DND-41 (cell line): Measurements from ENCODE around the gene RDH8.

ENCODE experiments used
- ATAC-seq: fragments of 200-7000 bp; cut with Tn5 transposase; 3 replicates; pipeline ENCODE4 v1.9.1; 2021; ENCODE audit warnings: low read depth; ENCODE audit not compliant: insufficient read depth
- DNase-seq: peaks from one replicate; pipeline ENCODE4 v3.0.0-alpha.2; 2020
- H2AFZ ChIP-seq: 2 replicates; pipeline ENCODE4 v1.6.0; 2012; ENCODE audit warnings: low read depth, low read length
- H3K27ac ChIP-seq: 2 replicates; pipeline ENCODE4 v1.5.1; 2012; ENCODE audit warnings: low read length, inconsistent platforms
- H3K27me3 ChIP-seq: fragments of 200-600 bp; sonication (generic); 2 replicates; pipeline ENCODE4 v1.6.0; 2012; ENCODE audit warnings: low read length, mild to moderate bottlenecking, inconsistent platforms; ENCODE audit not compliant: insufficient read depth, poor library complexity
- H3K36me3 ChIP-seq: 2 replicates; pipeline ENCODE4 v1.5.1; 2012; ENCODE audit warnings: low read length, inconsistent platforms; ENCODE audit not compliant: insufficient read depth
- H3K4me1 ChIP-seq: 2 replicates; pipeline ENCODE4 v1.5.1; 2012; ENCODE audit warnings: mild to moderate bottlenecking, low read length; ENCODE audit not compliant: insufficient read depth
- H3K4me2 ChIP-seq: 2 replicates; pipeline ENCODE4 v1.6.0; 2012; ENCODE audit warnings: mild to moderate bottlenecking, moderate library complexity, low read length, inconsistent platforms; ENCODE audit not compliant: insufficient read depth
- H3K4me3 ChIP-seq, 2 experiments: fragments of 200-600 bp in 1 of 2; shearing (Covaris generic) in 1 of 2; 2 replicates each; pipeline ENCODE4 v1.5.1; 2012 to 2016; ENCODE audit warnings: inconsistent platforms in 2 of 2, low read length in 2 of 2, mild to moderate bottlenecking in 2 of 2, low read depth in 1 of 2, moderate library complexity in 1 of 2
- H3K79me2 ChIP-seq: 2 replicates; pipeline ENCODE4 v1.6.0; 2012; ENCODE audit warnings: low read length, inconsistent platforms; ENCODE audit not compliant: insufficient read depth
- H3K9ac ChIP-seq: 2 replicates; pipeline ENCODE4 v1.6.0; 2012; ENCODE audit warnings: low read depth, mild to moderate bottlenecking, inconsistent platforms, low read length, moderate library complexity
- H3K9me3 ChIP-seq: 2 replicates; pipeline ENCODE4 v1.5.1; 2012; ENCODE audit warnings: low read length, moderate library complexity, mild to moderate bottlenecking, inconsistent platforms; ENCODE audit not compliant: insufficient read depth, severe bottlenecking
- H4K20me1 ChIP-seq: 2 replicates; pipeline ENCODE4 v1.6.0; 2012; ENCODE audit warnings: low read length; ENCODE audit not compliant: insufficient read depth
- CTCF ChIP-seq: IDR thresholded peaks from 2 replicates; pipeline ENCODE4 v1.5.1; 2012; ENCODE audit warnings: borderline replicate concordance, low read length, moderate library complexity, mild to moderate bottlenecking; ENCODE audit not compliant: poor library complexity, severe bottlenecking; ENCODE audit errors: extremely low read depth
- EZH2 ChIP-seq: IDR thresholded peaks from 3 replicates; pipeline ENCODE4 v1.6.1; 2012; ENCODE audit warnings: borderline replicate concordance, low read depth, mild to moderate bottlenecking, moderate library complexity, low read length, inconsistent platforms; ENCODE audit not compliant: severe bottlenecking

Gene RDH8

GRCh38 chr19:10026744-10027143 is 13.5 kb downstream of the RDH8 start:
- no peak overlapping the region for H2AFZ ChIP-seq
- no peak overlapping the region for H3K9ac ChIP-seq
- H3K27me3 ChIP-seq, result peaks cover 27% of the 10 kb centered on the region
- no peak for TF ChIP-seq EZH2
- TF ChIP-seq CTCF, result no peak
- peaks cover 8% of the 10 kb centered on the region for H3K4me1 ChIP-seq
- H3K27ac ChIP-seq, result no peak overlapping the region
- no peaks in the 10 kb centered on the region for H3K36me3 ChIP-seq
- ATAC-seq, result no peak
- H3K4me2 ChIP-seq, result no peak overlapping the region
- H3K9me3 ChIP-seq, result no peaks in the 10 kb centered on the region
- H3K79me2 ChIP-seq, result no peaks in the 10 kb centered on the region
- H3K4me3 ChIP-seq, result no peak overlapping the region
- no peaks in the 10 kb centered on the region for H4K20me1 ChIP-seq
- no peak for DNase-seq

DNA sequence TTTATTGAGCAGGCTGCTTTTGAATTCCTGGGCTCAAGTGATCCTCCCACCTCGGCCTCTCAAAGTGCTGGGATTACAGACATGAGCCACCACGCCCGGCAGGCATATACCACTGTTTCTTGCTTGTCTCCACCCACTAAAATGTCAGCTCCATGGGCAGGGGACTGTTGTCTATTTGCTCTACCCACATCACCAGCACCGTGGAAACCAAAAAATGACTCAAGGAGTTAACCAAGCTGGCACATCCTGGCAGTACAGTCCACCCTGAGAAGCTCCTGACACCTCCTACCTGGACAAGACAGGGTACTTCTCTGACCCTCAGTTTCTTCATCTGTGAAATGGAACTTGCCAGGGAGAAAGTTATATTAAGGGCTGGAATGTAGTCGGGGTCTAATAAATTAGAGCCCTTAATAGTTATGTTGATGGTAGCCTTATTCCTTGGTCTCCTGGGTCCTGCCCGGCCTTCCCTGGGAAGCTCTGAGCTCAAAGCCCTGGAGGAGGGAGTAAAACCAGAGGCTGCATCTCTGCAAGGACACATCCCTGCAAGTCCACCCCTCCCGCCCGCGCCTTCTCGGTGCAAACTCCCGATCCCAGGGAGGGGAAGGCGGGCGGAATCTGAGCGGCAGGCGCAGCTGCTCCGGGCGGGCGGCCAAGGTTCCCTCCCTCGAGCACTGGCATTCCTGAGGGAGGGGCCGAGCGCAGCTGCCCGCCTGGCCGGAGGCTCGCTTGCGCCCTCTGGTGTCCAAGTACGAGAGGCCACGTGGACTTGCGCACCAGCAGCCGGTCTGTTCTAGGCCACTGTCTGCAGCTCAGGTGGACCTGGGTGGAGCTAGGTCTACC is 14.1 kb downstream of the RDH8 start:
- Histone ChIP-seq H3K27me3 (peaks cover 27% of the 10 kb centered on the region), H2AFZ (no peak overlapping the region; the same call in 1 of the 2 replicates), H3K4me2 (peak overlapping the region; percentile 54), H3K4me1 (peaks cover 8% of the 10 kb centered on the region), H3K79me2 (no peaks in the 10 kb centered on the region), H3K36me3 (no peaks in the 10 kb centered on the region), H3K4me3 (no peak overlapping the region), H3K9ac (no peak overlapping the region), H3K27ac (no peak overlapping the region), H3K9me3 (no peaks in the 10 kb centered on the region), H4K20me1 (no peaks in the 10 kb centered on the region)
- DNase-seq (peak; percentile 79), ATAC-seq (peak; percentile 94)
- TF ChIP-seq CTCF, result peak; percentile 90
- no peak for TF ChIP-seq EZH2

GRCh38 chr19:10033614-10034013 is 20.3 kb downstream of the RDH8 start:
- Histone ChIP-seq H3K9ac (no peak overlapping the region), H3K79me2 (no peaks in the 10 kb centered on the region), H3K9me3 (no peaks in the 10 kb centered on the region), H2AFZ (no peak overlapping the region), H3K36me3 (no peaks in the 10 kb centered on the region), H3K4me1 (no peaks in the 10 kb centered on the region), H3K27ac (no peak overlapping the region), H3K4me2 (no peak overlapping the region), H3K27me3 (peaks cover 10% of the 10 kb centered on the region), H4K20me1 (no peaks in the 10 kb centered on the region), H3K4me3 (no peak overlapping the region)
- no peak for TF ChIP-seq CTCF
- no peak for ATAC-seq
- DNase-seq, result no peak
